ENCODE data around the gene CUL9.

Gene CUL9

DNA sequence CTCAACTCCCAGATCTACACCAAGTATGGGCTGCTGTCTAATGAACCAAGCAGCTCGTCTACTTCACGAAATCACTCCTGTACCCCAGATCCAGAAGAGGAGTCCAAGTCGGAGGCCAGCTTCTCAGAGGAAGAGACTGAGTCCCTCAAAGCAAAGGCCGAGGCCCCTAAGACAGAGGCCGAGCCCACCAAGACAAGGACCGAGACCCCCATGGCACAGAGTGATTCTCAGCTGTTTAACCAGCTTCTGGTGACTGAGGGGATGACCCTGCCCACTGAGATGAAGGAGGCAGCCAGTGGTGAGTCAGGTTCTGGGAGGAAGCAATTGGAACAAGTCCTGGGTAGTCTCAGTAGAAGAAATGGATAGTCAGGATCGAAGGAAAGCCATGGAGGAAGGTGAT, 5.8 kb downstream of the CUL9 start:
- TF ChIP-seq, protein P1, sequence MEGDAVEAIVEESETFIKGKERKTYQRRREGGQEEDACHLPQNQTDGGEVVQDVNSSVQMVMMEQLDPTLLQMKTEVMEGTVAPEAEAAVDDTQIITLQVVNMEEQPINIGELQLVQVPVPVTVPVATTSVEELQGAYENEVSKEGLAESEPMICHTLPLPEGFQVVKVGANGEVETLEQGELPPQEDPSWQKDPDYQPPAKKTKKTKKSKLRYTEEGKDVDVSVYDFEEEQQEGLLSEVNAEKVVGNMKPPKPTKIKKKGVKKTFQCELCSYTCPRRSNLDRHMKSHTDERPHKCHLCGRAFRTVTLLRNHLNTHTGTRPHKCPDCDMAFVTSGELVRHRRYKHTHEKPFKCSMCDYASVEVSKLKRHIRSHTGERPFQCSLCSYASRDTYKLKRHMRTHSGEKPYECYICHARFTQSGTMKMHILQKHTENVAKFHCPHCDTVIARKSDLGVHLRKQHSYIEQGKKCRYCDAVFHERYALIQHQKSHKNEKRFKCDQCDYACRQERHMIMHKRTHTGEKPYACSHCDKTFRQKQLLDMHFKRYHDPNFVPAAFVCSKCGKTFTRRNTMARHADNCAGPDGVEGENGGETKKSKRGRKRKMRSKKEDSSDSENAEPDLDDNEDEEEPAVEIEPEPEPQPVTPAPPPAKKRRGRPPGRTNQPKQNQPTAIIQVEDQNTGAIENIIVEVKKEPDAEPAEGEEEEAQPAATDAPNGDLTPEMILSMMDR (IDR thresholded peaks at IDR 0.05; ENCODE audit: insufficient read depth, low read length, poor library complexity, severe bottlenecking): no peak
- H3K27me3 ChIP-seq (replicated peaks; ENCODE audit: control insufficient read depth, insufficient read depth, low read length): no peaks in the 10 kb centered on the region
- no peak for DNase-seq (ENCODE audit: extremely low read depth, insufficient read length)
- H3K4me3 ChIP-seq (replicated peaks; ENCODE audit: low read depth, low read length): no peak overlapping the region
- peaks cover 20% of the 10 kb centered on the region for H3K36me3 ChIP-seq (ENCODE audit: control insufficient read depth, insufficient read depth, low read length)

DNA sequence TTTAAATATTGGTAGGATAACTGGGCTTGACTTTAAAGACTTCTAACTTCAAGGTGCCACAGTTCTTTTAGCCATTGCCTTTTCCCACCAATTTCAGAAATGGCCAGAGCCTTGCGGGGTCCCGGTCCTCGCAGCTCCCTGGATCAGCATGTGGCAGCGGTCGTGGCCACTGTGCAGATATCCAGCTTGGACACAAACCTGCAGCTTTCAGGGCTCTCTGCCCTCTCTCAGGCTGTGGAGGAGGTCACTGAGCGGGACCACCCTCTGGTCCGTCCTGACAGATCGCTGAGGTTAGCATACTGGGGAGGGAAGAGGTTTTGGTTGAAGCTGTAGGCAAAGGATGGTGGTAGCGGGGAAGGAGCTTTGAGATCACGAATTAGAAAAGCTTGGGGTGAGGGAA, 6.4 kb downstream of the CUL9 start:
- DNase-seq (ENCODE audit: extremely low read depth, insufficient read length): no peak
- Histone ChIP-seq H3K27me3 (replicated peaks; ENCODE audit: control insufficient read depth, insufficient read depth, low read length) (no peaks in the 10 kb centered on the region), H3K4me3 (replicated peaks; ENCODE audit: low read depth, low read length) (no peak overlapping the region), H3K36me3 (ENCODE audit: control insufficient read depth, insufficient read depth, low read length) (peaks cover 22% of the 10 kb centered on the region)
- TF ChIP-seq, protein P1 (IDR thresholded peaks at IDR 0.05; ENCODE audit: insufficient read depth, low read length, poor library complexity, severe bottlenecking): no peak

DNA sequence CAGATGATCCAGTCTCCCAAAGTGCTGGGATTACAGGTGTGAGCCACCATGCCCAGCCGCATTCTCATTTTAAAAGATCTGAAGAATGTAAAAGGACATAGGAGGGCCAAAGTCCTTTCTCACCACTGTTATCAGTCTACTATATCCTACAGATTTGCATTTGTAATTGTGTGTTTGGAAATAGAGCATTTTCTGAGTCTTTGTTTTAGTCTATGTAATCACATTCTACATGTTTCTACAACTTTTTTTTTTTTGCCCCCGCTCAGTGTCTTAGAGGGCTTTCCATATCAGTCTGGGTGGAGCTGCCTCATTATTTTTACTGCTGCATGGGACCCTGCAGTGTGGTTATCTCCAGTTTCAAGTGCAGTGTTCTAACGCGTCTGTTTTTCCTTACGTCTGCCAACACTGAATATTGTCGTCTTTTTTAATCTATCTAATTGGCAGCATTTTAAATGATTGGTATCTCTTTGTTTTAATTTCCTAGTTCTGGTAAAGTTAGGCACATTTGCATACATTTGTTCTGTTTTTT, 7.8 kb downstream of the CUL9 start:
- H3K27me3 ChIP-seq (replicated peaks; ENCODE audit: control insufficient read depth, insufficient read depth, low read length): no peaks in the 10 kb centered on the region
- TF ChIP-seq, protein P1 (IDR thresholded peaks at IDR 0.05; ENCODE audit: insufficient read depth, low read length, poor library complexity, severe bottlenecking): no peak
- DNase-seq (ENCODE audit: extremely low read depth, insufficient read length): no peak
- H3K4me3 ChIP-seq (replicated peaks; ENCODE audit: low read depth, low read length): no peak overlapping the region
- H3K36me3 ChIP-seq (ENCODE audit: control insufficient read depth, insufficient read depth, low read length): peaks cover 24% of the 10 kb centered on the region

DNA sequence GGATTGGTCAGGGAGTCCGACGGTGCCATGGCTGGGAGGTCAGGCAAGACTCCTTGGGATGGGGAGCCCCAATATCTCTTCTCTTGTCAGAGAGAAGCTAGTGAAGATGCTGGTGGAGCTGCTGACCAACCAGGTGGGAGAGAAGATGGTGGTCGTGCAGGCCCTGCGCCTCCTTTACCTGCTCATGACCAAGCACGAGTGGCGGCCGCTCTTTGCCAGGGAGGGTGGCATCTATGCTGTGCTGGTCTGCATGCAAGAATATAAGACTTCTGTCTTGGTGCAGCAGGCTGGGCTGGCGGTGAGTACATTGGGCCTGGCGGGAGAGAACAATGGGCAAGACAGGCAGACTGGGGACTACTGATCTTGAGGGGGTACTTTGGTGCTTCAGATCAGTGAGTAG, 10.9 kb downstream of the CUL9 start:
- no peak for DNase-seq (ENCODE audit: extremely low read depth, insufficient read length)
- Histone ChIP-seq H3K4me3 (replicated peaks; ENCODE audit: low read depth, low read length) (no peak overlapping the region), H3K27me3 (replicated peaks; ENCODE audit: control insufficient read depth, insufficient read depth, low read length) (no peaks in the 10 kb centered on the region), H3K36me3 (ENCODE audit: control insufficient read depth, insufficient read depth, low read length) (peaks cover 19% of the 10 kb centered on the region)
- TF ChIP-seq, protein P1 (IDR thresholded peaks at IDR 0.05; ENCODE audit: insufficient read depth, low read length, poor library complexity, severe bottlenecking): no peak

DNA sequence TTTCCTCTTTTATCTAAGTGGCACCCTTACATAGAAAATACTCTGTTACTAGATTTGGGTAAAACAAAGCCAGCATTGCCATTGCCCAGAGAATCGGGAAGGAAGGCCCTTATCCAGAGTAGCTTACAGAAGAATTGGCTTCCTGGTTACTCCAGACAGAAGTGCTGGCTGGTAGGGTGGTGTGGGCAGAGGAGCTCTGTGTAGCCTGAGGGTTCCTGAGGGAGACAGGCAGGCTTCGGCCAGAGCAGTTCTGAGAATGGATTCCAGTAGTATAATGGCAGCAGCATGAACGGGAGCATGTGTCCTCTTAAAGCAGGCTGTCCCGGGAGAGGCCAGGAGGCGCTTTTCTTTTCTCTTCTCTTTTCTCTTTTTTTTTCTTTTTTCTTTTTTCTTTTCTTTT, 11.9 kb downstream of the CUL9 start:
- DNase-seq (ENCODE audit: extremely low read depth, insufficient read length): no peak
- TF ChIP-seq, protein P1 (IDR thresholded peaks at IDR 0.05; ENCODE audit: insufficient read depth, low read length, poor library complexity, severe bottlenecking): no peak
- no peaks in the 10 kb centered on the region for H3K27me3 ChIP-seq (replicated peaks; ENCODE audit: control insufficient read depth, insufficient read depth, low read length)

DNA sequence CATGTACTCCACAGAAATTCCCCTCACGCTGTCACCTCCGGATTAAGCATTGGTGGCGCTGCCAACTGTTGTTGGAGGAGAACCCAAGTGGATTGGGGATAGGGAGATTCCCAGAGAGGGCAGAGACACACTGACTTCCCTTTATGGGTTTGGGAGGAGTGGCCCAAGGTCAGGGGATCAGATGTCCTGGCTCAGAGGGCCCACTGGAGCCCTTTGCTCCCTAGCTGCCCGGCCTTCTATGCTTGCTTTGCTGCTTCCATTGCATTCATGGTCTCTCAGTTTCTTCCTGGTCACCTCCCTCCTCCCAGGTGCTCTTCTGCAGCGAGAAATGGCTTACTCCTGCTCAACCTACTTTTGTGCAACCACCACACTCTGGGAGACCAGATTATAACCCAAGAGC, 14.3 kb downstream of the CUL9 start:
- no peak overlapping the region for H3K4me3 ChIP-seq (replicated peaks; ENCODE audit: low read depth, low read length)
- H3K36me3 ChIP-seq (ENCODE audit: control insufficient read depth, insufficient read depth, low read length): peaks cover 33% of the 10 kb centered on the region
- TF ChIP-seq, protein P1 (IDR thresholded peaks at IDR 0.05; ENCODE audit: insufficient read depth, low read length, poor library complexity, severe bottlenecking): no peak
- no peaks in the 10 kb centered on the region for H3K27me3 ChIP-seq (replicated peaks; ENCODE audit: control insufficient read depth, insufficient read depth, low read length)
- no peak for DNase-seq (ENCODE audit: extremely low read depth, insufficient read length)

More for the DNA sequence above, 11.9 kb downstream of the CUL9 start:
- Histone ChIP-seq H3K36me3 (ENCODE audit: control insufficient read depth, insufficient read depth, low read length) (peaks cover 22% of the 10 kb centered on the region), H3K4me3 (replicated peaks; ENCODE audit: low read depth, low read length) (no peak overlapping the region)
